GM21360 (cell line): ENCODE results near the gene ZEB1.
"Not testable (repeated sequence)": the region's sequence is repeated elsewhere in the genome, so short reads cannot be mapped to it uniquely, and the experiment has no call there.

Experiments
- ATAC-seq: cut with Tn5 transposase; IDR thresholded peaks from one replicate; pipeline ENCODE4 v1.9.1; 2021; ENCODE audit warnings: mild to moderate bottlenecking, moderate library complexity; ENCODE audit not compliant: unreplicated experiment

ZEB1 gene

GRCh38 chr10:31317652-31318381, 1.2 kb upstream of the ZEB1 start:
- no peak for ATAC-seq

- peak; percentile 58 for ATAC-seq
These were observed 598 bp upstream of the ZEB1 start for GRCh38 chr10:31318382-31318853.

GRCh38 chr10:31319602-31320549, 860 bp downstream of the ZEB1 start:
- peak; percentile 11 for ATAC-seq

GRCh38 chr10:31320550-31321211, 1.7 kb downstream of the ZEB1 start:
- ATAC-seq: no peak

- no peak for ATAC-seq
These were observed 2.5 kb downstream of the ZEB1 start for GRCh38 chr10:31321396-31321941.

GRCh38 chr10:31322647-31323046, 3.6 kb downstream of the ZEB1 start:
- no peak for ATAC-seq

GRCh38 chr10:31340343-31340742, 21.3 kb downstream of the ZEB1 start:
- ATAC-seq: no peak

GRCh38 chr10:31341552-31341951, 22.5 kb downstream of the ZEB1 start:
- no peak for ATAC-seq

GRCh38 chr10:31343009-31343408, 24.0 kb downstream of the ZEB1 start:
- no peak for ATAC-seq

GRCh38 chr10:31343551-31343950, 24.5 kb downstream of the ZEB1 start:
- ATAC-seq: no peak

GRCh38 chr10:31345886-31346285, 26.9 kb downstream of the ZEB1 start:
- no peak for ATAC-seq

GRCh38 chr10:31346953-31347352, 27.9 kb downstream of the ZEB1 start:
- no peak for ATAC-seq

- no peak for ATAC-seq
These were observed 28.7 kb downstream of the ZEB1 start for GRCh38 chr10:31347705-31348104.

- ATAC-seq: no peak
These were observed 31.9 kb downstream of the ZEB1 start for GRCh38 chr10:31350891-31351290.

GRCh38 chr10:31352436-31353226, 33.6 kb downstream of the ZEB1 start:
- ATAC-seq: no peak

- ATAC-seq: peak; percentile 85
These were observed 34.6 kb downstream of the ZEB1 start for GRCh38 chr10:31353574-31353973.

GRCh38 chr10:31358688-31359330, 39.8 kb downstream of the ZEB1 start:
- no peak for ATAC-seq

- ATAC-seq: no peak
These were observed 41.0 kb downstream of the ZEB1 start for GRCh38 chr10:31359979-31360378.

GRCh38 chr10:31361475-31361874, 42.5 kb downstream of the ZEB1 start:
- ATAC-seq: not testable (repeated sequence)
